AG09309 (cell line): ENCODE measurements around the gene TRPM3.

ENCODE experiments used
- DNase-seq: peaks from one replicate; pipeline ENCODE4 v3.0.0-alpha.2; 2010; ENCODE audit warnings: low read depth
- H3K4me3 ChIP-seq: 2 replicates; pipeline ENCODE4 v1.5.1; 2011; ENCODE audit warnings: mild to moderate bottlenecking, low read depth, low read length, moderate library complexity; ENCODE audit not compliant: control insufficient read depth
- CTCF ChIP-seq: IDR thresholded peaks from 2 replicates; pipeline ENCODE4 v1.5.1; 2011; ENCODE audit warnings: mild to moderate bottlenecking, low read depth, low read length, inconsistent platforms; ENCODE audit not compliant: insufficient read depth, control insufficient read depth; ENCODE audit errors: missing control alignments

The TRPM3 gene

GRCh38 chr9:70816891-70817290 lies 304.5 kb downstream of the TRPM3 start:
- DNase-seq: no peak
- TF ChIP-seq CTCF: no peak
- H3K4me3 ChIP-seq: no peak overlapping the region

GRCh38 chr9:70816316-70816715 lies 305.1 kb downstream of the TRPM3 start:
- DNase-seq: no peak
- TF ChIP-seq CTCF: no peak
- no peak overlapping the region for H3K4me3 ChIP-seq

GRCh38 chr9:70814597-70814996 lies 306.8 kb downstream of the TRPM3 start:
- TF ChIP-seq CTCF: no peak

GRCh38 chr9:70813141-70813540 lies 308.3 kb downstream of the TRPM3 start:
- no peak for DNase-seq
- TF ChIP-seq CTCF: no peak
- no peak overlapping the region for H3K4me3 ChIP-seq

More at GRCh38 chr9:70814597-70814996, 306.8 kb downstream of the TRPM3 start:
- H3K4me3 ChIP-seq: no peak overlapping the region
- DNase-seq: no peak

- no peak for DNase-seq
- TF ChIP-seq CTCF: no peak
- no peak overlapping the region for H3K4me3 ChIP-seq
Observed at GRCh38 chr9:70811638-70812037, 309.8 kb downstream of the TRPM3 start.

- no peak for DNase-seq
- H3K4me3 ChIP-seq: no peak overlapping the region
- no peak for TF ChIP-seq CTCF
Observed at GRCh38 chr9:70806875-70807274, 314.5 kb downstream of the TRPM3 start.

GRCh38 chr9:70805949-70806348 lies 315.5 kb downstream of the TRPM3 start:
- TF ChIP-seq CTCF: no peak
- no peak for DNase-seq
- no peak overlapping the region for H3K4me3 ChIP-seq
